K562 (cell line): ENCODE results near the gene SH3GL3. TPM values are rescaled to one million over a fixed set of nuclear protein-coding genes. Genes with fewer than 3 reads are reported as not detected.

Experiments
- ATAC-seq: fragments of 200-7000 bp; cut with Tn5 transposase; 3 replicates; pipeline ENCODE4 v1.9.1; 2020; ENCODE audit warnings: moderate library complexity
- BruUV-seq: library from RNA; stranded (reverse); fragments of 400-500 nt; replicated peaks from 2 replicates; lab custom pipeline; 2021; lab: Mats Ljungman, UMichigan
- CTCF ChIA-PET: fragments of 300-600 bp; formaldehyde crosslinking; extraction: SDS; loops from one replicate; lab custom pipeline; 2021; ENCODE audit warnings: low intra/inter-chr PET ratio; lab: Yijun Ruan, JAX
- POLR2A ChIA-PET: fragments of 300-600, 350-650 bp; sonication (Branson Sonifier 250); formaldehyde crosslinking; extraction: SDS; loops from one replicate; lab custom pipeline; 2021; ENCODE audit warnings: antibody characterized with exemption, inconsistent platforms; lab: Yijun Ruan, JAX
- DNase-seq, 4 experiments: peaks; one replicate each; pipeline versions ENCODE4 v3.0.0 to v3.0.0-alpha.2; 2011 to 2018; ENCODE audit warnings: low spot score in 3 of 4, mixed read lengths in 3 of 4; ENCODE audit errors: extremely low read depth in 1 of 4
- FAIRE-seq: peaks from 2 replicates; lab custom pipeline; 2011; peaks lifted over from hg19 to GRCh38; lab: Jason Lieb, UNC
- H2AFZ ChIP-seq: 2 replicates; pipeline ENCODE4 v1.6.0; 2011; ENCODE audit warnings: low read depth, low read length, control low read depth, inconsistent platforms
- H3K27ac ChIP-seq: fragments of 200-600 bp; 3 replicates; pipeline ENCODE4 v1.8.0; 2011; ENCODE audit warnings: low read depth, mild to moderate bottlenecking, control low read depth, inconsistent platforms, low read length, moderate library complexity, mixed read lengths; ENCODE audit errors: extremely low read depth
- H3K27me3 ChIP-seq, 2 experiments: fragments of 300-600 bp in 1 of 2; 2 replicates in 1 of 2; 3 replicates in 1 of 2; pipeline versions ENCODE4 v1.6.0 to v1.8.0; 2011; ENCODE audit warnings: inconsistent platforms in 2 of 2, low read length in 2 of 2, mild to moderate bottlenecking in 1 of 2, mixed read lengths in 1 of 2, moderate library complexity in 1 of 2; ENCODE audit not compliant: control insufficient read depth in 2 of 2, insufficient read depth in 2 of 2
- H3K36me3 ChIP-seq: fragments of 300-600 bp; 3 replicates; pipeline ENCODE4 v1.8.0; 2011; ENCODE audit warnings: mild to moderate bottlenecking, low read length, inconsistent platforms; ENCODE audit not compliant: control insufficient read depth, insufficient read depth
- H3K4me1 ChIP-seq, 2 experiments: fragments of 200-600 bp in 1 of 2; replicated peaks in 1 of 2; 2 replicates in 1 of 2; 3 replicates in 1 of 2; pipeline versions ENCODE4 v1.5.1 to v1.8.0; 2011; ENCODE audit warnings: inconsistent platforms in 2 of 2, low read length in 2 of 2, mild to moderate bottlenecking in 1 of 2, mixed read lengths in 1 of 2, moderate library complexity in 1 of 2; ENCODE audit not compliant: control insufficient read depth in 2 of 2, insufficient read depth in 2 of 2
- H3K4me2 ChIP-seq: 2 replicates; pipeline ENCODE4 v1.6.1; 2011; ENCODE audit warnings: low read length, control low read depth, inconsistent platforms, mixed read lengths; ENCODE audit not compliant: insufficient read depth
- H3K4me3 ChIP-seq: fragments of 200-600 bp; sonication (generic), shearing (Covaris generic); 2 replicates; pipeline ENCODE4 v1.5.1; 2016; ENCODE audit warnings: control low read depth, inconsistent platforms
- H3K79me2 ChIP-seq: fragments of 200-600 bp; 3 replicates; pipeline ENCODE4 v1.8.0; 2011; ENCODE audit warnings: low read length, inconsistent platforms; ENCODE audit not compliant: control insufficient read depth, insufficient read depth
- H3K9ac ChIP-seq, 2 experiments: 2 replicates each; pipeline versions ENCODE4 v1.6.0 to v1.6.1; 2011; ENCODE audit warnings: low read depth in 2 of 2, low read length in 2 of 2, control low read depth in 1 of 2, inconsistent platforms in 1 of 2, mild to moderate bottlenecking in 1 of 2, mixed read lengths in 1 of 2; ENCODE audit not compliant: insufficient read depth in 1 of 2
- H3K9me1 ChIP-seq: one replicate; pipeline ENCODE4 v1.6.0; 2011; ENCODE audit warnings: inconsistent platforms, mild to moderate bottlenecking, low read length, moderate library complexity; ENCODE audit not compliant: control insufficient read depth, insufficient read depth
- H3K9me3 ChIP-seq: replicated peaks from 2 replicates; pipeline ENCODE4 v1.5.1; 2011; ENCODE audit warnings: low read depth, low read length, inconsistent platforms; ENCODE audit not compliant: control insufficient read depth, insufficient read depth
- H4K20me1 ChIP-seq: replicated peaks from 2 replicates; pipeline ENCODE4 v1.6.1; 2011; ENCODE audit warnings: low read length, inconsistent platforms, mixed read lengths; ENCODE audit not compliant: control insufficient read depth, insufficient read depth
- ASH1L ChIP-seq: fragments of 450-650 bp; IDR thresholded peaks from 2 replicates; pipeline ENCODE4 v1.6.1; 2018; ENCODE audit warnings: borderline replicate concordance, mild to moderate bottlenecking, low read depth; ENCODE audit not compliant: partially characterized antibody
- CREM ChIP-seq: IDR thresholded peaks from 2 replicates; pipeline ENCODE4 v1.6.1; 2014; ENCODE audit warnings: antibody characterized with exemption, low read depth
- EP300 ChIP-seq: IDR thresholded peaks from 2 replicates; pipeline ENCODE4 v1.6.1; 2012; ENCODE audit warnings: low read length, improper control_type of control experiment
- HDAC2 ChIP-seq: fragments of 450-650 bp; IDR thresholded peaks from 2 replicates; pipeline ENCODE4 v1.6.1; 2016; ENCODE audit warnings: mild to moderate bottlenecking
- HMG20B ChIP-seq: fragments of 250-450 bp; sonication (Bioruptor Pico); IDR thresholded peaks from 2 replicates; pipeline ENCODE4 v1.5.0; 2021; ENCODE audit warnings: mild to moderate bottlenecking
- IRF2 ChIP-seq: sonication (generic); formaldehyde crosslinking; IDR thresholded peaks from 2 replicates; pipeline ENCODE4 v1.8.1; 2022; ENCODE audit warnings: mild to moderate bottlenecking, missing genetic modification reagents
- NELFE ChIP-seq: IDR thresholded peaks from 2 replicates; pipeline ENCODE4 v1.6.1; 2011; ENCODE audit warnings: mild to moderate bottlenecking; ENCODE audit not compliant: insufficient read depth, insufficient read length
- PCBP1 ChIP-seq: fragments of 200-400 bp; formaldehyde crosslinking; IDR thresholded peaks from 2 replicates; pipeline ENCODE4 v1.6.1; 2018; ENCODE audit warnings: mild to moderate bottlenecking, low read depth, low read length; ENCODE audit not compliant: poor library complexity, severe bottlenecking
- PURB ChIP-seq: sonication (generic); formaldehyde crosslinking; IDR thresholded peaks from 2 replicates; pipeline ENCODE4 v1.9.0; 2021; ENCODE audit warnings: low read depth, mild to moderate bottlenecking, missing genetic modification reagents
- RAD21 ChIP-seq, 2 experiments: fragments of 250-450 bp in 1 of 2; fragments of 450-650 bp in 1 of 2; sonication (Bioruptor Pico) in 1 of 2; formaldehyde crosslinking in 1 of 2; IDR thresholded peaks in 1 of 2; conservative IDR thresholded peaks in 1 of 2; 2 replicates each; pipeline versions ENCODE4 v1.4.0 to v1.8.0; 2020 to 2022; ENCODE audit warnings: mild to moderate bottlenecking in 2 of 2, moderate library complexity in 1 of 2
- SP1 ChIP-seq: sonication (generic); formaldehyde crosslinking; IDR thresholded peaks from 2 replicates; pipeline ENCODE4 v1.8.1; 2022; ENCODE audit warnings: mild to moderate bottlenecking, missing genetic modification reagents
- SRF ChIP-seq, 2 experiments: fragments of 250-450, 450-650 bp in 1 of 2; sonication (Bioruptor Pico) in 1 of 2; sonication (generic) in 1 of 2; formaldehyde crosslinking; IDR thresholded peaks; 2 replicates each; pipeline versions ENCODE4 v1.5.0 to v1.5.1; 2020 to 2022; ENCODE audit warnings: mild to moderate bottlenecking in 1 of 2, missing genetic modification reagents in 1 of 2
- SRSF9 ChIP-seq: fragments of 200-400 bp; formaldehyde crosslinking; IDR thresholded peaks from 2 replicates; pipeline ENCODE4 v1.6.1; 2017; ENCODE audit warnings: low read depth, low read length, borderline replicate concordance
- STAT5A ChIP-seq: IDR thresholded peaks from 2 replicates; pipeline ENCODE4 v1.6.1; 2012; ENCODE audit warnings: low read length, inconsistent platforms, borderline replicate concordance
- TSC22D4 ChIP-seq: fragments of 450-650 bp; IDR thresholded peaks from 2 replicates; pipeline ENCODE4 v1.6.1; 2016; ENCODE audit warnings: missing genetic modification characterization, missing biosample characterization, control low read depth
- YY1 ChIP-seq, 3 experiments: IDR thresholded peaks; 2 replicates each; pipeline ENCODE4 v1.6.1; 2011; ENCODE audit warnings: low read length in 2 of 3, mild to moderate bottlenecking in 2 of 3, moderate library complexity in 2 of 3, borderline replicate concordance in 1 of 3, control low read depth in 1 of 3, low read depth in 1 of 3; ENCODE audit not compliant: insufficient read depth in 3 of 3, insufficient replicate concordance in 2 of 3, control insufficient read depth in 1 of 3, insufficient read length in 1 of 3; ENCODE audit errors: extremely low read depth in 1 of 3
- ZNF232 ChIP-seq: sonication (generic); formaldehyde crosslinking; IDR thresholded peaks from 2 replicates; pipeline ENCODE4 v1.8.0; 2022; ENCODE audit warnings: mild to moderate bottlenecking, missing genetic modification reagents
- ZNF445 ChIP-seq: fragments of 250-450 bp; sonication (Bioruptor Pico); IDR thresholded peaks from 2 replicates; pipeline ENCODE4 v1.4.0; 2020; ENCODE audit warnings: low read depth, mild to moderate bottlenecking, moderate library complexity
- WGBS: fragments of 100-300 bp; shearing (Covaris generic); methylation state at CpG from one replicate; pipeline ENCODE4 v1.1.6; 2016; ENCODE audit warnings: low coverage, mixed read lengths; ENCODE audit not compliant: insufficient coverage; ENCODE audit errors: missing lambda C conversion rate; 5-methylcytosine and 5-hydroxymethylcytosine counted together
- in situ Hi-C: fragments of 300-500 bp; cut with MboI; formaldehyde crosslinking; loops from 4 replicates; pipeline ENCODE4 v1.15.0; 2018; ENCODE audit warnings: inconsistent platforms, mixed read lengths
- intact Hi-C: fragments of 100-400 bp; cut with micrococcal nuclease; formaldehyde crosslinking; loops from 2 replicates; pipeline ENCODE4 v1.14.2; 2022
- polyA plus RNA-seq, 8 experiments: library from polyadenylated mRNA; depleted of rRNA in 4 of 8; stranded (reverse) in 5 of 8; unstranded in 3 of 8; fragments of >200 nt; fragmentation: Nextera tagmentation in 2 of 8; fragmentation: Illumina TruSeq in 1 of 8; extraction: Ambion mirVana in 2 of 8; extraction: Trizol in 1 of 8; gene quantifications; 2 replicates each; pipeline versions ENCODE4 v1.2.1 to v1.2.3, GENCODE V29; 2011 to 2014; ENCODE audit warnings: inconsistent platforms in 1 of 8, missing spikeins in 1 of 8
- total RNA-seq, 7 experiments: library from RNA; depleted of rRNA in 6 of 7; stranded (reverse); fragments of >200 nt in 6 of 7; fragmentation: Illumina TruSeq in 2 of 7; extraction: Trizol in 2 of 7; gene quantifications; 2 replicates each; pipeline versions ENCODE4 v1.2.1 to v1.2.3, GENCODE V29; 2011 to 2021; ENCODE audit warnings: low replicate concordance in 1 of 7
- TF ChIP-seq, protein P1 (sequence below): fragments of 450-650 bp; IDR thresholded peaks from one replicate; pipeline ENCODE4 v1.6.1; 2018; ENCODE audit warnings: mild to moderate bottlenecking, moderate library complexity; ENCODE audit not compliant: partially characterized antibody

Gene SH3GL3
- total and polyA plus RNA-seq, 9 of the 15 experiments (the other 6 are each of a cell fraction or from before 2014, with no cell fraction given): 3.9 to 16.0 (median 9.7) TPM

DNA sequence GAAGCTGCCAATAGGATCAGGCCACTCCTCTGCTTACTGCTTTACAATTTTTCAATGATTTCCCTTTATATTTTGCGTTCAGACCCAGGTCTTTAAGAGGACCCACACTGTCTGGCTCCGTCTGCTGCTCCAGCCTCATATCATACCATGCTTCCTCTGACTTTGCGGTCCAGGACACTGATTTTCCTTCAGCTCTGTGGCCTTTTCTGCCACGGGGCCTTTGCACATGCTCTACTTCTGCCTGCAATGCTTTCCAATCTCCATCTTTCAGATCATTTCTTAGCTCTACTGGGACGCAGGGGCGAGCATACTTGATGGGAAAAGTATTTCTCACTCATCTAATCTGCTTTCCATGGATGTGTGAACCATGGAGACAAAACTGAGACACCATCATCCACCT is 23.0 kb upstream of the SH3GL3 start (continued):
- TF ChIP-seq, protein P1, sequence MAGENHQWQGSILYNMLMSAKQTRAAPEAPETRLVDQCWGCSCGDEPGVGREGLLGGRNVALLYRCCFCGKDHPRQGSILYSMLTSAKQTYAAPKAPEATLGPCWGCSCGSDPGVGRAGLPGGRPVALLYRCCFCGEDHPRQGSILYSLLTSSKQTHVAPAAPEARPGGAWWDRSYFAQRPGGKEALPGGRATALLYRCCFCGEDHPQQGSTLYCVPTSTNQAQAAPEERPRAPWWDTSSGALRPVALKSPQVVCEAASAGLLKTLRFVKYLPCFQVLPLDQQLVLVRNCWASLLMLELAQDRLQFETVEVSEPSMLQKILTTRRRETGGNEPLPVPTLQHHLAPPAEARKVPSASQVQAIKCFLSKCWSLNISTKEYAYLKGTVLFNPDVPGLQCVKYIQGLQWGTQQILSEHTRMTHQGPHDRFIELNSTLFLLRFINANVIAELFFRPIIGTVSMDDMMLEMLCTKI: no peak
- TF ChIP-seq STAT5A (no peak), SRSF9 (no peak), NELFE (no peak)

DNA sequence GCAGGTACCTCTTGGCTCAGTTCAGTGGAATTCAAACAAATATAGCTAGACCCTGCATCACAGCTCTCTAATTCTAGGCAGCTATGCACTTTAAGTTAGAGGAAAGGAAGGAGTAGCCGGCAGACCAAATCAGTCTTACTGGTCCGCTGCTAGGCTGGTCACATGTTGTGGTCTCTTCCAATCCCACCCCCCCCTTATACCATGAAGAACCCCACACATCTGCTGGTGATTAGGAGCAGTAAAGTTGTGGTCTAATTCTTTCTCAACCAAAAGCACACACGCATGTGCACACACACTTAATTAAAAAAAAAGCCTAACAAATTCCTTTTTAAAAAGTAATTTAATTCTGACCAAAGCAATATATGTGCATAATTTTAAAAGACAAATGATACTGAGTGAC is 16.7 kb upstream of the SH3GL3 start:
- Histone ChIP-seq H2AFZ (no peak overlapping the region), H3K9me3 (no peaks in the 10 kb centered on the region), H3K9ac (no peak overlapping the region), H3K9me1 (no peaks in the 10 kb centered on the region), H3K79me2 (no peaks in the 10 kb centered on the region), H4K20me1 (no peaks in the 10 kb centered on the region), H3K4me3 (no peak overlapping the region), H3K36me3 (no peaks in the 10 kb centered on the region), H3K27ac (no peak overlapping the region), H3K27me3 (peaks cover 0 to 3% of the 10 kb centered on the region in 2 experiments), H3K4me1 (no peaks in the 10 kb centered on the region), H3K4me2 (no peak overlapping the region)
- ChIA-PET CTCF (no interaction called here), POLR2A (no interaction called here)
- intact Hi-C loops: loop anchor here (10.0 kb wide), 2 partner anchors 314 to 594 kb away; no protein-coding TSS in a partner anchor
- no TSS peak for BruUV-seq
- DNase-seq (no peak), ATAC-seq (no peak), FAIRE-seq (no peak)
- in situ Hi-C loops: loop anchor here (10.0 kb wide), 1 partner anchor 594 kb away; no protein-coding TSS in a partner anchor
- 3% methylated on average over 3 of the region's 3 CpGs for WGBS
- TF ChIP-seq PURB (CRISPR knock-in tag): no peak
- no peak for TF ChIP-seq HDAC2
- no peak for TF ChIP-seq SP1 (CRISPR knock-in tag)
- TF ChIP-seq ZNF232: no peak
- TF ChIP-seq ASH1L: no peak
- no peak for TF ChIP-seq PCBP1
- no peak for TF ChIP-seq RAD21 (CRISPR knock-in tag; conservative IDR thresholded peaks at IDR 0.05 in 1 of 2, IDR thresholded peaks at IDR 0.05 in 1 of 2)
- no peak for TF ChIP-seq CREM
- no peak for TF ChIP-seq TSC22D4 (tag)
- TF ChIP-seq EP300: no peak
- no peak for TF ChIP-seq HMG20B (CRISPR knock-in tag)
- no peak for TF ChIP-seq IRF2 (CRISPR knock-in tag)
- TF ChIP-seq ZNF445 (CRISPR knock-in tag): no peak
- TF ChIP-seq YY1 (IDR thresholded peaks at IDR 0.05; ENCODE audit: borderline replicate concordance in 1 of 3, control insufficient read depth in 1 of 3, extremely low read depth in 1 of 3, insufficient read depth in 3 of 3, insufficient read length in 1 of 3, insufficient replicate concordance in 2 of 3, low read depth in 1 of 3, low read length in 2 of 3): no peak
- TF ChIP-seq SRF (CRISPR knock-in tag; IDR thresholded peaks at IDR 0.05): no peak
